SU-DHL-6 (cell line): ENCODE results near the gene NTPCR.

Experiments
- H2AFZ ChIP-seq: fragments of 200-600 bp; sonication (generic); 2 replicates; pipeline ENCODE4 v1.6.1; 2014; ENCODE audit warnings: low read depth, mild to moderate bottlenecking, moderate library complexity, mixed read lengths, antibody characterized with exemption, low read length; ENCODE audit not compliant: severe bottlenecking
- H3F3A ChIP-seq: fragments of 200-600 bp; shearing (Covaris generic); 2 replicates; pipeline ENCODE4 v1.6.0; 2016; ENCODE audit warnings: antibody characterized with exemption, mild to moderate bottlenecking; ENCODE audit not compliant: insufficient read depth
- H3K27ac ChIP-seq: fragments of 200-600 bp; sonication (generic); 2 replicates; pipeline ENCODE4 v1.5.1; 2016; ENCODE audit warnings: low read depth, mild to moderate bottlenecking, low read length, moderate library complexity, mixed read lengths
- H3K27me3 ChIP-seq: fragments of 200-600 bp; sonication (generic), shearing (Covaris generic); 2 replicates; pipeline ENCODE4 v1.6.0; 2014; ENCODE audit warnings: mild to moderate bottlenecking, low read length
- H3K36me3 ChIP-seq: fragments of 200-600 bp; sonication (generic); 2 replicates; pipeline ENCODE4 v1.6.1; 2014; ENCODE audit warnings: mild to moderate bottlenecking, low read length, mixed read lengths
- H3K4me2 ChIP-seq: fragments of 300-600, 200-600 bp; shearing (Covaris generic), sonication (generic); 2 replicates; pipeline ENCODE4 v1.6.0; 2014; ENCODE audit warnings: low read length, low read depth, mild to moderate bottlenecking; ENCODE audit not compliant: poor library complexity, severe bottlenecking
- H3K4me3 ChIP-seq: fragments of 200-600 bp; sonication (generic); 2 replicates; pipeline ENCODE4 v1.5.1; 2014; ENCODE audit warnings: antibody characterized with exemption, low read length, mild to moderate bottlenecking, mixed read lengths; ENCODE audit not compliant: insufficient read depth, poor library complexity, severe bottlenecking
- H3K79me2 ChIP-seq: fragments of 200-600 bp; sonication (generic); 2 replicates; pipeline ENCODE4 v1.6.1; 2014; ENCODE audit warnings: mild to moderate bottlenecking, low read length, moderate library complexity; ENCODE audit not compliant: insufficient read depth
- H3K9ac ChIP-seq: fragments of 200-600 bp; sonication (generic); 2 replicates; pipeline ENCODE4 v1.7.0; 2014; ENCODE audit warnings: mild to moderate bottlenecking, low read length
- H3K9me2 ChIP-seq: fragments of 200-600 bp; sonication (generic); replicated peaks from 2 replicates; pipeline ENCODE4 v1.6.1; 2014; ENCODE audit warnings: low read length; ENCODE audit not compliant: insufficient read depth
- H3K9me3 ChIP-seq: fragments of 200-600 bp; sonication (generic); 2 replicates; pipeline ENCODE4 v1.6.1; 2014; ENCODE audit warnings: low read length, mixed read lengths; ENCODE audit not compliant: insufficient read depth
- H4K20me1 ChIP-seq: fragments of 200-600 bp; sonication (generic); 2 replicates; pipeline ENCODE4 v1.6.1; 2014; ENCODE audit warnings: low read depth, mild to moderate bottlenecking, antibody characterized with exemption, low read length, moderate library complexity, mixed read lengths
- CTCF ChIP-seq: fragments of 200-600 bp; sonication (generic); IDR thresholded peaks from one replicate; pipeline ENCODE4 v1.5.1; 2017; ENCODE audit warnings: antibody characterized with exemption, mild to moderate bottlenecking, low read length, moderate library complexity; ENCODE audit not compliant: insufficient read depth, poor library complexity, severe bottlenecking
- EZH2phosphoT487 ChIP-seq: fragments of 200-600 bp; sonication (generic), shearing (Covaris generic); conservative IDR thresholded peaks from 2 replicates; pipeline ENCODE4 v1.6.1; 2018; ENCODE audit warnings: mild to moderate bottlenecking, antibody characterized with exemption, low read length, moderate library complexity, mixed read lengths

Gene NTPCR

GRCh38 chr1:232969799-232970198, 19.4 kb downstream of the NTPCR start:
- TF ChIP-seq CTCF (no peak), EZH2phosphoT487 (no peak)
- Histone ChIP-seq H3K9me3 (peaks cover 14% of the 10 kb centered on the region; the same call in 1 of the 2 replicates), H3K9me2 (no peaks in the 10 kb centered on the region), H3K27ac (no peak overlapping the region), H2AFZ (no peak overlapping the region), H3F3A (no peaks in the 10 kb centered on the region), H4K20me1 (no peaks in the 10 kb centered on the region), H3K36me3 (peaks cover 33% of the 10 kb centered on the region), H3K27me3 (no peaks in the 10 kb centered on the region), H3K4me2 (no peak overlapping the region), H3K79me2 (no peaks in the 10 kb centered on the region), H3K9ac (no peak overlapping the region), H3K4me3 (no peak overlapping the region)

- peaks cover 33% of the 10 kb centered on the region for H3K36me3 ChIP-seq
- H3K9ac ChIP-seq: no peak overlapping the region
Observed at GRCh38 chr1:232970508-232970907, 20.1 kb downstream of the NTPCR start.

GRCh38 chr1:232973652-232974611, 23.5 kb downstream of the NTPCR start:
- Histone ChIP-seq H3K9me2 (no peaks in the 10 kb centered on the region), H3K27ac (no peak overlapping the region), H3K9ac (no peak overlapping the region), H3K79me2 (no peaks in the 10 kb centered on the region), H3K4me3 (no peak overlapping the region), H3K9me3 (peaks cover 14% of the 10 kb centered on the region; the same call in 1 of the 2 replicates), H3K4me2 (no peak overlapping the region), H3F3A (no peaks in the 10 kb centered on the region), H3K36me3 (peaks cover 33% of the 10 kb centered on the region), H4K20me1 (no peaks in the 10 kb centered on the region), H3K27me3 (no peaks in the 10 kb centered on the region), H2AFZ (no peak overlapping the region)
- TF ChIP-seq CTCF: no peak
- no peak for TF ChIP-seq EZH2phosphoT487

More at GRCh38 chr1:232970508-232970907, 20.1 kb downstream of the NTPCR start:
- no peaks in the 10 kb centered on the region for H3K9me2 ChIP-seq
- no peak overlapping the region for H3K4me3 ChIP-seq
- H3K27ac ChIP-seq: no peak overlapping the region
- no peaks in the 10 kb centered on the region for H3F3A ChIP-seq
- H4K20me1 ChIP-seq: no peaks in the 10 kb centered on the region
- H3K4me2 ChIP-seq: no peak overlapping the region
- no peak for TF ChIP-seq EZH2phosphoT487
- no peak for TF ChIP-seq CTCF
- no peaks in the 10 kb centered on the region for H3K27me3 ChIP-seq
- H3K79me2 ChIP-seq: no peaks in the 10 kb centered on the region
- H3K9me3 ChIP-seq: peaks cover 14% of the 10 kb centered on the region; the same call in 1 of the 2 replicates
- H2AFZ ChIP-seq: no peak overlapping the region
